CD14-positive monocyte (primary cell): ENCODE data around the gene SCAF4. TPM values are rescaled to one million over a fixed set of nuclear protein-coding genes. Genes with fewer than 3 reads are reported as not detected.

Experiments
- DNase-seq, 3 donors: peaks; one replicate each; pipeline ENCODE4 v3.0.0-alpha.2; 2011 to 2022
- H2AFZ ChIP-seq: 2 replicates; pipeline ENCODE4 v1.6.0; 2012; ENCODE audit warnings: mild to moderate bottlenecking, low read depth, low read length, inconsistent platforms; ENCODE audit not compliant: insufficient read depth, poor library complexity, severe bottlenecking
- H3K27ac ChIP-seq, 2 donors: 1 replicate in 1 of 2; 2 replicates in 1 of 2; pipeline ENCODE4 v1.5.1; 2012 to 2013; ENCODE audit warnings: low read length in 2 of 2, control low read depth in 1 of 2, inconsistent platforms in 1 of 2, low read depth in 1 of 2, mild to moderate bottlenecking in 1 of 2
- H3K27me3 ChIP-seq, 2 donors: one replicate each; pipeline versions ENCODE4 v1.6.0 to v1.6.1; 2011 to 2013; ENCODE audit warnings: low read length in 2 of 2; ENCODE audit not compliant: control insufficient read depth in 2 of 2, insufficient read depth in 2 of 2
- H3K36me3 ChIP-seq, 2 donors: replicated peaks in 1 of 2; 1 replicate in 1 of 2; 2 replicates in 1 of 2; pipeline versions ENCODE4 v1.5.1 to v1.6.1; 2012 to 2013; ENCODE audit warnings: low read length in 2 of 2, control low read depth in 1 of 2, inconsistent platforms in 1 of 2, mild to moderate bottlenecking in 1 of 2; ENCODE audit not compliant: insufficient read depth in 2 of 2, control insufficient read depth in 1 of 2
- H3K4me1 ChIP-seq, 2 donors: 1 replicate in 1 of 2; 2 replicates in 1 of 2; pipeline versions ENCODE4 v1.5.1 to v1.6.1; 2012 to 2013; ENCODE audit warnings: low read length in 2 of 2, control low read depth in 1 of 2, inconsistent platforms in 1 of 2, mild to moderate bottlenecking in 1 of 2, moderate library complexity in 1 of 2; ENCODE audit not compliant: insufficient read depth in 2 of 2, control insufficient read depth in 1 of 2
- H3K4me2 ChIP-seq: replicated peaks from 2 replicates; pipeline ENCODE3; 2012; ENCODE audit warnings: low read length, moderate library complexity, mild to moderate bottlenecking; ENCODE audit not compliant: poor library complexity, severe bottlenecking; ENCODE audit errors: extremely low read depth
- H3K4me3 ChIP-seq, 3 experiments: fragments of 200-600 bp in 1 of 3; sonication (generic) in 1 of 3; replicated peaks in 1 of 3; 1 replicate in 2 of 3; 2 replicates in 1 of 3; pipeline ENCODE4 v1.5.1; 2011 to 2013; ENCODE audit warnings: low read length in 3 of 3, mild to moderate bottlenecking in 3 of 3, control low read depth in 2 of 3, low read depth in 2 of 3, inconsistent platforms in 1 of 3, moderate library complexity in 1 of 3
- H3K79me2 ChIP-seq: 2 replicates; pipeline ENCODE4 v1.6.0; 2012; ENCODE audit warnings: mild to moderate bottlenecking, control low read depth, inconsistent platforms, low read length, moderate library complexity; ENCODE audit not compliant: insufficient read depth
- H3K9ac ChIP-seq: 2 replicates; pipeline ENCODE4 v1.6.0; 2017; ENCODE audit warnings: low read length, mild to moderate bottlenecking; ENCODE audit not compliant: insufficient read depth, poor library complexity, severe bottlenecking
- H3K9me3 ChIP-seq, 2 donors: replicated peaks in 1 of 2; 1 replicate in 1 of 2; 2 replicates in 1 of 2; pipeline versions ENCODE4 v1.5.1 to v1.6.1; 2012 to 2013; ENCODE audit warnings: low read length in 2 of 2, control low read depth in 1 of 2; ENCODE audit not compliant: control insufficient read depth in 1 of 2, insufficient read depth in 1 of 2
- H4K20me1 ChIP-seq: 2 replicates; pipeline ENCODE4 v1.6.0; 2012; ENCODE audit warnings: mild to moderate bottlenecking, low read length, control low read depth, moderate library complexity; ENCODE audit not compliant: insufficient read depth
- H3K27ac Mint-ChIP-seq, 7 donors: one replicate each; pipeline ENCODE4 v1.8.0; 2020; ENCODE audit warnings: mild to moderate bottlenecking in 7 of 7, mixed read lengths in 7 of 7, moderate library complexity in 6 of 7, inconsistent platforms in 2 of 7
- H3K27me3 Mint-ChIP-seq, 3 donors: one replicate each; pipeline ENCODE4 v1.8.0; 2021 to 2022; ENCODE audit warnings: low read depth in 3 of 3, mild to moderate bottlenecking in 3 of 3, mixed read lengths in 3 of 3, moderate library complexity in 3 of 3, inconsistent platforms in 1 of 3
- H3K36me3 Mint-ChIP-seq, 2 donors: one replicate each; pipeline ENCODE4 v1.8.0; 2020; ENCODE audit warnings: mixed read lengths in 2 of 2, inconsistent platforms in 1 of 2, mild to moderate bottlenecking in 1 of 2
- H3K4me1 Mint-ChIP-seq: one replicate; pipeline ENCODE4 v1.8.0; 2020; ENCODE audit warnings: mild to moderate bottlenecking, mixed read lengths
- H3K4me3 Mint-ChIP-seq, 2 donors: one replicate each; pipeline ENCODE4 v1.8.0; 2020; ENCODE audit warnings: mild to moderate bottlenecking in 2 of 2, mixed read lengths in 2 of 2, moderate library complexity in 1 of 2
- H3K9me3 Mint-ChIP-seq, 7 donors: one replicate each; pipeline ENCODE4 v1.8.0; 2020 to 2022; ENCODE audit warnings: mixed read lengths in 7 of 7, mild to moderate bottlenecking in 6 of 7, moderate library complexity in 6 of 7, inconsistent platforms in 2 of 7
- CTCF ChIP-seq: fragments of 200-600 bp; IDR thresholded peaks from one replicate; pipeline ENCODE4 v1.8.0; 2022; ENCODE audit warnings: antibody characterized with exemption, mild to moderate bottlenecking
- WGBS: methylation state at CpG from one replicate; pipeline ENCODE4 v1.1.5; 2013; ENCODE audit warnings: missing lambda C conversion rate; ENCODE audit not compliant: insufficient coverage; 5-methylcytosine and 5-hydroxymethylcytosine counted together
- intact Hi-C, 2 donors: fragments of 100-400 bp; cut with micrococcal nuclease; formaldehyde crosslinking; loops; one replicate each; pipeline versions ENCODE4 v1.15.0 to v1.15.1; 2023
- polyA plus RNA-seq, 3 donors: library from polyadenylated mRNA; depleted of rRNA in 1 of 3; unstranded in 2 of 3; stranded (reverse) in 1 of 3; fragments of 300-500 nt in 2 of 3; fragments of >200 nt in 1 of 3; fragmentation: Illumina TruSeq in 2 of 3; gene quantifications; 1 replicate in 2 of 3; 2 replicates in 1 of 3; pipeline ENCODE4 v1.2.3, GENCODE V29; 2012 to 2021

Gene SCAF4
- polyA plus RNA-seq, 3 donors: 4.6 to 28.7 (median 11.3) TPM

DNA sequence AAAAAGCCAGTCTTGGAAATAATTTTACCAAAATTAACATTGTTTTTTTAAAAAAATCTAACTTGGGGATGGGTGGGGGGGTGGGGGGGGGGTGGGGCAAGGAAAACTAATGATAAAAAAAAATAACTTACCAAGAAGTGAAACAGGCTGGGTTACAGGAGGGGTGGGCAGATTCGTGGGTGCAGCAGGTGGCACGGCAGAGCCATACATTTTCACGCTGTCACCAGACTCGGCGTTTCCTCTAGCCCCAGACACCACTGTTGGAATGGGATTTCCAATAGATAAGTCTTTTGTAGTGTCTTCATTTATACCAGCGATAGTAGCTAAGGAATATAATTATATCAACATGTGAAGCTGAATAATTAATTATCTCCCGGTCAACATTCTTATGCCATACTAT lies 47.0 kb downstream of the SCAF4 start:
- H3K9me3 Mint-ChIP-seq: no peaks in the 10 kb centered on the region
- H4K20me1 ChIP-seq: peaks cover 20% of the 10 kb centered on the region
- H3K4me1 ChIP-seq: no peaks in the 10 kb centered on the region
- no peak overlapping the region for H3K27ac Mint-ChIP-seq
- no CpG with 5 or more reads among the region's 7 CpGs for WGBS
- H3K36me3 ChIP-seq: peaks cover 88 to 99% of the 10 kb centered on the region in 2 donors
- no peak overlapping the region for H3K27ac ChIP-seq
- H3K9me3 ChIP-seq: no peaks in the 10 kb centered on the region
- H3K27me3 ChIP-seq: no peaks in the 10 kb centered on the region
- intact Hi-C loops: no loop called here
- no peaks in the 10 kb centered on the region for H3K79me2 ChIP-seq
- no peaks in the 10 kb centered on the region for H3K4me1 Mint-ChIP-seq
- H3K4me3 ChIP-seq: no peak overlapping the region
- H3K4me3 Mint-ChIP-seq: no peak overlapping the region
- no peak overlapping the region for H3K4me2 ChIP-seq
- no peak for DNase-seq
- peaks cover 70 to 84% of the 10 kb centered on the region in 2 donors for H3K36me3 Mint-ChIP-seq
- TF ChIP-seq CTCF: no peak
- H2AFZ ChIP-seq: no peak overlapping the region
- H3K9ac ChIP-seq: no peak overlapping the region
- H3K27me3 Mint-ChIP-seq: peaks cover 0 to 2% (median 0%) of the 10 kb centered on the region in 3 donors

DNA sequence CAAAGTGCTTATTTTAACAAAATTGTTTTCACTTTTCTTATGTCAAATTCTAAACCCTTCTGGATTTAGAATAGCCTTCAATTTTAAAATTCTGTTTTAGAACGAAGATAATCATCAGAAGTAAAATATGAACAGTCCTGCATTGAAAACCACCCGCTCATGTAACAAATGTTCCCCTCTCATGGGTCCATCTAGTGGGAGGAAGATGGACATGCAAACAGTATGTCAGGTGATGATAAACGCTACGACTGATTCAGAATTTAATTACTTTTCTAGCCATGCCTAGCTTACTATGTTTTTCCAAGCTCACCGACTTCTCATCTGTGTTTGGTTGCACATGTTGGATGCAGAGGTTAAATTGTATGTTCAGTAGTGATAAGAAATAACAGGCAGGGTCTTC lies 48.9 kb downstream of the SCAF4 start:
- Histone ChIP-seq H3K27ac (no peak overlapping the region), H3K9ac (no peak overlapping the region), H3K9me3 (no peaks in the 10 kb centered on the region), H3K79me2 (no peaks in the 10 kb centered on the region), H2AFZ (no peak overlapping the region), H3K36me3 (peaks cover 86 to 96% of the 10 kb centered on the region in 2 donors), H3K27me3 (no peaks in the 10 kb centered on the region), H4K20me1 (peaks cover 17% of the 10 kb centered on the region), H3K4me1 (no peaks in the 10 kb centered on the region), H3K4me3 (no peak overlapping the region), H3K4me2 (no peak overlapping the region)
- Mint-ChIP-seq H3K36me3 (peaks cover 61 to 73% of the 10 kb centered on the region in 2 donors), H3K27ac (no peak overlapping the region), H3K27me3 (peaks cover 0 to 2% (median 0%) of the 10 kb centered on the region in 3 donors), H3K9me3 (no peaks in the 10 kb centered on the region), H3K4me3 (no peak overlapping the region), H3K4me1 (no peaks in the 10 kb centered on the region)
- WGBS: no CpG with 5 or more reads among the region's 5 CpGs
- intact Hi-C loops: no loop called here
- no peak for TF ChIP-seq CTCF
- no peak for DNase-seq
